DOHH2 (cell line): ENCODE measurements around the gene ZFHX2.

Experiments
- CTCF ChIP-seq: fragments of 200-600 bp; sonication (generic); IDR thresholded peaks from one replicate; pipeline ENCODE4 v1.5.1; 2014; ENCODE audit warnings: antibody characterized with exemption, mild to moderate bottlenecking, low read depth, low read length; ENCODE audit not compliant: poor library complexity, severe bottlenecking
- EZH2phosphoT487 ChIP-seq: fragments of 200-600 bp; sonication (generic); IDR thresholded peaks from 2 replicates; pipeline ENCODE4 v1.6.1; 2017; ENCODE audit warnings: borderline replicate concordance, mild to moderate bottlenecking, antibody characterized with exemption, low read length, moderate library complexity, mixed read lengths

DNA sequence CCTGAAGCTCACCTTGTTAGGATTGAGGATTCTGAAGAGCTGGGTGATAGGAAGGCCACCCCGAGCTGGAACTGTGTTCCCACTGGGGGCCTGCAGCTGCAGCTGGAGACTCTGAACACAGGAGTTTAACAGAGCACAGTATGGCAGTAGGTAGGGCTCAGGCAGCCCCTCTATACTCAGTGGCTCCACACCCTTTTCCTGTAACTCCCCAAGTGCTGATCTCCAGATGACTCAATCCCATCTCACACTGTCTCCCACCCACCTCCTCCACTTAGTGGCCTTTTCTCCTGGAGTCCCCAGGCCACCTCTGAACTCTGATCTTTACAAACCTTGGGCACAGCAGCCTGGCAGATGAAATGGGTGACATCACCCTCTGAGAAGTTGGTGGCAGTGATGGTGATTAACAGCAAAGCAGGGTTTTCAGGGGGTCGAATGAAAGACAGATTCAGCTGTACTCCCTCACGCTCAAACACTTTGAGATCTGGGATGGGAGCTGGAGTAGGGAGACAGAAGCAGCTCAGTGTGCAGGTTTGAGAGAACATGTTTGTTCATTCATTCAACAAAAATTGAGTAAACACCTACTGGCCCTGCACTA, 8.5 kb upstream of the ZFHX2 start:
- TF ChIP-seq CTCF = no peak
- TF ChIP-seq EZH2phosphoT487 = no peak
